Panc1 (cell line): ENCODE data around the gene HSPB3.

Experiments used
- CTCF ChIP-seq: fragments of 450-650 bp; IDR thresholded peaks from 2 replicates; pipeline ENCODE4 v1.5.1; 2017; ENCODE audit warnings: mild to moderate bottlenecking
- POLR2AphosphoS5 ChIP-seq: IDR thresholded peaks from 2 replicates; pipeline ENCODE4 v1.6.1; 2012; ENCODE audit warnings: mild to moderate bottlenecking, low read depth, low read length, moderate library complexity

- TF ChIP-seq CTCF, result no peak
- TF ChIP-seq POLR2AphosphoS5, result no peak
Observed at GRCh38 chr5:54471398-54471797, 15.9 kb downstream of the HSPB3 start.
